H9 (cell line): ENCODE results near the gene CDCP1. TPM values are rescaled to one million over a fixed set of nuclear protein-coding genes. Genes with fewer than 3 reads are reported as not detected.

ENCODE experiments used
- DNase-seq: peaks from one replicate; pipeline ENCODE4 v3.0.0-alpha.2; 2017
- H2AFZ ChIP-seq: one replicate; pipeline ENCODE4 v1.6.1; 2013; ENCODE audit warnings: mild to moderate bottlenecking, low read length, control low read depth, moderate library complexity
- H2AK5ac ChIP-seq: 2 replicates; pipeline ENCODE4 v1.6.1; 2013; ENCODE audit warnings: low read length, control low read depth, mixed read lengths; ENCODE audit not compliant: insufficient read length
- H2BK120ac ChIP-seq: one replicate; pipeline ENCODE4 v1.6.1; 2013; ENCODE audit warnings: low read depth, mild to moderate bottlenecking, low read length, control low read depth, inconsistent platforms; ENCODE audit not compliant: poor library complexity, severe bottlenecking
- H2BK12ac ChIP-seq: 2 replicates; pipeline ENCODE4 v1.6.1; 2013; ENCODE audit warnings: low read length, control low read depth, mixed read lengths, low read depth; ENCODE audit not compliant: insufficient read length
- H2BK15ac ChIP-seq: 2 replicates; pipeline ENCODE4 v1.6.1; 2013; ENCODE audit warnings: low read depth, low read length, control low read depth
- H2BK20ac ChIP-seq: one replicate; pipeline ENCODE4 v1.6.1; 2013; ENCODE audit warnings: low read depth, mild to moderate bottlenecking, low read length, control low read depth, inconsistent platforms; ENCODE audit not compliant: poor library complexity, severe bottlenecking
- H2BK5ac ChIP-seq: 2 replicates; pipeline ENCODE4 v1.6.1; 2013; ENCODE audit warnings: low read length, control low read depth, mixed read lengths; ENCODE audit not compliant: insufficient read length
- H3K14ac ChIP-seq: 2 replicates; pipeline ENCODE4 v1.6.1; 2013; ENCODE audit warnings: low read length, control low read depth; ENCODE audit not compliant: insufficient read depth
- H3K18ac ChIP-seq: 2 replicates; pipeline ENCODE4 v1.6.1; 2013; ENCODE audit warnings: low read depth, mild to moderate bottlenecking, mixed read lengths, low read length, control low read depth; ENCODE audit not compliant: insufficient read length
- H3K23ac ChIP-seq: 2 replicates; pipeline ENCODE4 v1.6.1; 2013; ENCODE audit warnings: low read length, control low read depth, mixed read lengths, low read depth; ENCODE audit not compliant: insufficient read length
- H3K23me2 ChIP-seq: 2 replicates; pipeline ENCODE4 v1.6.1; 2013; ENCODE audit warnings: low read depth, mild to moderate bottlenecking, mixed read lengths, low read length, control low read depth; ENCODE audit not compliant: insufficient read length, poor library complexity, severe bottlenecking
- H3K27ac ChIP-seq: 2 replicates; pipeline ENCODE4 v1.5.1; 2013; ENCODE audit warnings: low read length, control low read depth, mixed read lengths, low read depth; ENCODE audit not compliant: insufficient read length
- H3K27me3 ChIP-seq: 2 replicates; pipeline ENCODE4 v1.6.1; 2013; ENCODE audit warnings: low read length, control low read depth, inconsistent platforms; ENCODE audit not compliant: insufficient read depth
- H3K4ac ChIP-seq: 2 replicates; pipeline ENCODE4 v1.6.1; 2013; ENCODE audit warnings: low read depth, mild to moderate bottlenecking, control low read depth, inconsistent platforms, low read length, moderate library complexity
- H3K4me1 ChIP-seq: 2 replicates; pipeline ENCODE4 v1.6.1; 2013; ENCODE audit warnings: low read length, control low read depth, inconsistent platforms; ENCODE audit not compliant: insufficient read depth
- H3K4me2 ChIP-seq: 2 replicates; pipeline ENCODE4 v1.6.1; 2013; ENCODE audit warnings: low read length, control low read depth, mixed read lengths; ENCODE audit not compliant: insufficient read length, insufficient read depth
- H3K56ac ChIP-seq: 2 replicates; pipeline ENCODE4 v1.6.1; 2013; ENCODE audit warnings: low read depth, mild to moderate bottlenecking, mixed read lengths, low read length, control low read depth; ENCODE audit not compliant: insufficient read length
- H3K79me1 ChIP-seq: 2 replicates; pipeline ENCODE4 v1.6.1; 2013; ENCODE audit warnings: low read depth, mild to moderate bottlenecking, moderate library complexity, low read length, control low read depth, inconsistent platforms; ENCODE audit not compliant: insufficient read depth, poor library complexity, severe bottlenecking
- H3K79me2 ChIP-seq: 2 replicates; pipeline ENCODE4 v1.6.1; 2013; ENCODE audit warnings: low read length, control low read depth, inconsistent platforms; ENCODE audit not compliant: insufficient read depth
- H3K9ac ChIP-seq: 2 replicates; pipeline ENCODE4 v1.6.1; 2013; ENCODE audit warnings: low read length, control low read depth, mixed read lengths; ENCODE audit not compliant: insufficient read length; ENCODE audit errors: extremely low read depth
- H3K9me3 ChIP-seq: one replicate; pipeline ENCODE4 v1.6.1; 2013; ENCODE audit warnings: low read depth, low read length, inconsistent platforms; ENCODE audit not compliant: control insufficient read depth
- H3T11ph ChIP-seq: one replicate; pipeline ENCODE4 v1.6.1; 2013; ENCODE audit warnings: mild to moderate bottlenecking, low read length, control low read depth, inconsistent platforms
- H4K20me1 ChIP-seq: one replicate; pipeline ENCODE4 v1.6.1; 2013; ENCODE audit not compliant: control insufficient read depth, insufficient read length, insufficient read depth
- H4K5ac ChIP-seq: 2 replicates; pipeline ENCODE4 v1.6.1; 2013; ENCODE audit warnings: low read depth, mild to moderate bottlenecking, mixed read lengths, low read length, control low read depth; ENCODE audit not compliant: insufficient read length
- H4K8ac ChIP-seq: replicated peaks from 2 replicates; pipeline ENCODE4 v1.6.1; 2013; ENCODE audit warnings: low read length, control low read depth, mixed read lengths, low read depth; ENCODE audit not compliant: insufficient read length
- H4K91ac ChIP-seq: 2 replicates; pipeline ENCODE4 v1.6.1; 2013; ENCODE audit warnings: low read depth, mild to moderate bottlenecking, moderate library complexity, mixed read lengths, low read length, control low read depth; ENCODE audit not compliant: insufficient read length
- H3K27ac Mint-ChIP-seq, 3 experiments: 2 replicates in 2 of 3; 3 replicates in 1 of 3; pipeline ENCODE4 v1.8.0; 2020 to 2021; ENCODE audit warnings: mixed read lengths in 3 of 3, mild to moderate bottlenecking in 1 of 3, moderate library complexity in 1 of 3
- H3K27me3 Mint-ChIP-seq: 2 replicates; pipeline ENCODE4 v1.8.0; 2021; ENCODE audit warnings: low read depth, mild to moderate bottlenecking, moderate library complexity, mixed read lengths
- H3K36me3 Mint-ChIP-seq, 3 experiments: 2 replicates in 2 of 3; 3 replicates in 1 of 3; pipeline ENCODE4 v1.8.0; 2020 to 2021; ENCODE audit warnings: low read depth in 3 of 3, mixed read lengths in 3 of 3; ENCODE audit not compliant: insufficient read depth in 1 of 3
- H3K4me1 Mint-ChIP-seq, 2 experiments: 2 replicates each; pipeline ENCODE4 v1.8.0; 2020; ENCODE audit warnings: mixed read lengths in 2 of 2
- H3K4me3 Mint-ChIP-seq, 2 experiments: 2 replicates in 1 of 2; 3 replicates in 1 of 2; pipeline ENCODE4 v1.8.0; 2020 to 2021; ENCODE audit warnings: mild to moderate bottlenecking in 2 of 2, mixed read lengths in 2 of 2, moderate library complexity in 1 of 2
- H3K9me3 Mint-ChIP-seq, 2 experiments: 2 replicates in 1 of 2; 3 replicates in 1 of 2; pipeline ENCODE4 v1.8.0; 2020; ENCODE audit warnings: mild to moderate bottlenecking in 2 of 2, mixed read lengths in 2 of 2, moderate library complexity in 1 of 2
- WGBS: extraction: QIAGEN DNeasy Blood & Tissue Kit; methylation state at CpG from one replicate; pipeline ENCODE4 v1.1.7; 2013; ENCODE audit warnings: missing lambda C conversion rate, low lambda C conversion rate, mixed read lengths; ENCODE audit not compliant: insufficient read length; ENCODE audit errors: extremely low coverage; 5-methylcytosine and 5-hydroxymethylcytosine counted together
- total RNA-seq: library from RNA; stranded (reverse); gene quantifications from 2 replicates; pipeline ENCODE4 v1.2.1, GENCODE V29; 2021
- TF ChIP-seq, protein P1 (sequence below): fragments of 200-600 bp; sonication (generic); conservative IDR thresholded peaks from 3 replicates; pipeline ENCODE4 v1.8.0; 2021; ENCODE audit warnings: antibody characterized with exemption, mild to moderate bottlenecking

Gene CDCP1
- total RNA-seq, 1 experiment from 2014 or later = 12.9 TPM

- Histone ChIP-seq H3K27me3 (no peaks in the 10 kb centered on the region), H3T11ph (no peak overlapping the region), H3K4me2 (no peak overlapping the region), H3K27ac (no peak overlapping the region), H3K23ac (no peak overlapping the region), H3K79me1 (no peaks in the 10 kb centered on the region), H3K79me2 (no peaks in the 10 kb centered on the region), H3K23me2 (no peaks in the 10 kb centered on the region), H3K4me1 (no peaks in the 10 kb centered on the region), H3K9me3 (no peaks in the 10 kb centered on the region), H2BK5ac (no peak overlapping the region), H4K8ac (no peak overlapping the region), H2BK15ac (no peak overlapping the region), H3K56ac (no peak overlapping the region), H3K14ac (no peak overlapping the region), H3K9ac (no peak overlapping the region), H4K5ac (no peak overlapping the region), H3K4ac (no peak overlapping the region), H2AK5ac (no peak overlapping the region), H4K20me1 (no peaks in the 10 kb centered on the region), H2BK12ac (no peak overlapping the region), H4K91ac (no peak overlapping the region), H3K18ac (no peak overlapping the region), H2BK20ac (no peak overlapping the region), H2BK120ac (no peak overlapping the region), H2AFZ (no peak overlapping the region)
- peaks cover 0 to 11% (median 8%) of the 10 kb centered on the region in 3 experiments; a peak in 4 of 7 replicates for H3K36me3 Mint-ChIP-seq
- DNase-seq = no peak
- no CpG with 5 or more reads among the region's 4 CpGs for WGBS
- peaks cover 2 to 7% of the 10 kb centered on the region in 2 experiments; a peak in 2 of 4 replicates for H3K4me1 Mint-ChIP-seq
- TF ChIP-seq, protein P1, sequence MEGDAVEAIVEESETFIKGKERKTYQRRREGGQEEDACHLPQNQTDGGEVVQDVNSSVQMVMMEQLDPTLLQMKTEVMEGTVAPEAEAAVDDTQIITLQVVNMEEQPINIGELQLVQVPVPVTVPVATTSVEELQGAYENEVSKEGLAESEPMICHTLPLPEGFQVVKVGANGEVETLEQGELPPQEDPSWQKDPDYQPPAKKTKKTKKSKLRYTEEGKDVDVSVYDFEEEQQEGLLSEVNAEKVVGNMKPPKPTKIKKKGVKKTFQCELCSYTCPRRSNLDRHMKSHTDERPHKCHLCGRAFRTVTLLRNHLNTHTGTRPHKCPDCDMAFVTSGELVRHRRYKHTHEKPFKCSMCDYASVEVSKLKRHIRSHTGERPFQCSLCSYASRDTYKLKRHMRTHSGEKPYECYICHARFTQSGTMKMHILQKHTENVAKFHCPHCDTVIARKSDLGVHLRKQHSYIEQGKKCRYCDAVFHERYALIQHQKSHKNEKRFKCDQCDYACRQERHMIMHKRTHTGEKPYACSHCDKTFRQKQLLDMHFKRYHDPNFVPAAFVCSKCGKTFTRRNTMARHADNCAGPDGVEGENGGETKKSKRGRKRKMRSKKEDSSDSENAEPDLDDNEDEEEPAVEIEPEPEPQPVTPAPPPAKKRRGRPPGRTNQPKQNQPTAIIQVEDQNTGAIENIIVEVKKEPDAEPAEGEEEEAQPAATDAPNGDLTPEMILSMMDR = no peak
- no peaks in the 10 kb centered on the region for H3K27me3 Mint-ChIP-seq
- H3K27ac Mint-ChIP-seq = no peak overlapping the region
- H3K9me3 Mint-ChIP-seq = no peaks in the 10 kb centered on the region
- no peak overlapping the region for H3K4me3 Mint-ChIP-seq
Observed at GRCh38 chr3:45116350-45116749, 29.8 kb downstream of the CDCP1 start.
